HG03280 (cell line): ENCODE data around the gene KLK1.

Experiments
- ATAC-seq: cut with Tn5 transposase; IDR thresholded peaks from one replicate; pipeline ENCODE4 v1.9.1; 2021; ENCODE audit warnings: mild to moderate bottlenecking, moderate library complexity; ENCODE audit not compliant: unreplicated experiment

Gene KLK1

DNA sequence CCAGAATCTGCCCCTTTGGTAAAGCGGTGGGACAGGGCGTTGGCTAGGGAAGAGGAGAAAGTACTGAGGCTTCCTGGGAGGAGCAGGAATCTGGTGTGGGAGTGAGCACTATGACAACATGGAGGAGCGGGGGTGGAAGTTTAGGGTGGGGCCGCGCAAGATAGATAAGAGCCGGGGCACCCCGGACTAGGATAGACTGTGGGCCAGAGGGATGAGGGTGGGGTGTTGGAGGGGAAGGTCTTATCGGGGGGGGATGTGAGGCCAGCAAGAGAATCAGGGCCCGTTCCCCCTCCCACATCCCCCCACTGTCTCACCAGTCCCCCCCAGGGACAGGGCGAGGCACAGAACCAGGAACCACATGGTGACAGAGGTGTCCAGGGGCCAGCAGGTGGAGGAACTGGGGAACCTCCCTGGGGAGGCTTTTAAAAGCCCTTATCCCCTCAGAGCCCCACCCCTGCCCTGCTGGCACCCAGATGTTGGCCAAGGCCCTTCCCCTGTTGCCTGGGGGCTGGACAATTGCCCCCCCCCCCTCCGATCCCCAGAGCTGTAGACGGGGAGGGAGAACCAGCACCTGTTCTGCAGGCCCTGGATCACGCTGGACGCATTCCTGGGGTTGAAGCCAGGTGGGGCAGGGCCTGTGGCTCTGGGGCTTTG, at the start of gene KLK1:
Gene KLK1 (minus strand): TSS at position 399 of the 654 bp plus-strand sequence. CDS start 39 bp downstream, at position 360.
- ATAC-seq: no peak

DNA sequence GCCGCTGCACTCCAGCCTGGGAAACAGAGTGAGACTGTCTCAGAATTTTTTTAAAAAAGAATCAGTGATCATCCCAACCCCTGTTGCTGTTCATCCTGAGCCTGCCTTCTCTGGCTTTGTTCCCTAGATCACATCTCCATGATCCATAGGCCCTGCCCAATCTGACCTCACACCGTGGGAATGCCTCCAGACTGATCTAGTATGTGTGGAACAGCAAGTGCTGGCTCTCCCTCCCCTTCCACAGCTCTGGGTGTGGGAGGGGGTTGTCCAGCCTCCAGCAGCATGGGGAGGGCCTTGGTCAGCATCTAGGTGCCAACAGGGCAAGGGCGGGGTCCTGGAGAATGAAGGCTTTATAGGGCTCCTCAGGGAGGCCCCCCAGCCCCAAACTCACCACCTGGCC, 49.5 kb upstream of the KLK1 start, which contains the start of gene KLK2:
Gene KLK2 (plus strand): TSS at position 384 of the 400 bp plus-strand sequence. CDS start 35 bp downstream, outside the sequence.
- ATAC-seq: no peak

DNA sequence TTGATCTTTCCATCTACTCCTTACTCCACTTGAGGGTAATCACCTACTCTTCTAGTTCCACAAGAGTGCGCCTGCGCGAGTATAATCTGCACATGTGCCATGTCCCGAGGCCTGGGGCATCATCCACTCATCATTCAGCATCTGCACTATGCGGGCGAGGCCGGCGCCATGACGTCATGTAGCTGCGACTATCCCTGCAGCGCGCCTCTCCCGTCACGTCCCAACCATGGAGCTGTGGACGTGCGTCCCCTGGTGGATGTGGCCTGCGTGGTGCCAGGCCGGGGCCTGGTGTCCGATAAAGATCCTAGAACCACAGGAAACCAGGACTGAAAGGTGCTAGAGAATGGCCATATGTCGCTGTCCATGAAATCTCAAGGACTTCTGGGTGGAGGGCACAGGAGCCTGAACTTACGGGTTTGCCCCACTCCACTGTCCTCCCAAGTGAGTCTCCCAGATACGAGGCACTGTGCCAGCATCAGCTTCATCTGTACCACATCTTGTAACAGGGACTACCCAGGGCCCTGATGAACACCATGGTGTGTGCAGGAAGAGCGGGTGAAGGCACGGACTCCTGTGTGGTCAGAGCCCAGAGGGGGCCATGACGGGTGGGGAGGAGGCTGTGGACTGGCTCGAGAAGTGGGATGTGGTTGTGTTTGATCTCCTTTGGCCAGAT, 47.0 kb upstream of the KLK1 start:
- ATAC-seq: no peak

DNA sequence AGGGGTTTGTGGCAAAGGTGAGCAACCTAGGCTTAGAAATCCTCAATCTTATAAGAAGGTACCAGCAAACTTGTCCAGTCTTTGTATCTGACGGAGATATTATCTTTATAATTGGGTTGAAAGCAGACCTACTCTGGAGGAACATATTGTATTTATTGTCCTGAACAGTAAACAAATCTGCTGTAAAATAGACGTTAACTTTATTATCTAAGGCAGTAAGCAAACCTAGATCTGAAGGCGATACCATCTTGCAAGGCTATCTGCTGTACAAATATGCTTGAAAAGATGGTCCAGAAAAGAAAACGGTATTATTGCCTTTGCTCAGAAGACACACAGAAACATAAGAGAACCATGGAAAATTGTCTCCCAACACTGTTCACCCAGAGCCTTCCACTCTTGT, 45.9 kb upstream of the KLK1 start:
- no peak for ATAC-seq

DNA sequence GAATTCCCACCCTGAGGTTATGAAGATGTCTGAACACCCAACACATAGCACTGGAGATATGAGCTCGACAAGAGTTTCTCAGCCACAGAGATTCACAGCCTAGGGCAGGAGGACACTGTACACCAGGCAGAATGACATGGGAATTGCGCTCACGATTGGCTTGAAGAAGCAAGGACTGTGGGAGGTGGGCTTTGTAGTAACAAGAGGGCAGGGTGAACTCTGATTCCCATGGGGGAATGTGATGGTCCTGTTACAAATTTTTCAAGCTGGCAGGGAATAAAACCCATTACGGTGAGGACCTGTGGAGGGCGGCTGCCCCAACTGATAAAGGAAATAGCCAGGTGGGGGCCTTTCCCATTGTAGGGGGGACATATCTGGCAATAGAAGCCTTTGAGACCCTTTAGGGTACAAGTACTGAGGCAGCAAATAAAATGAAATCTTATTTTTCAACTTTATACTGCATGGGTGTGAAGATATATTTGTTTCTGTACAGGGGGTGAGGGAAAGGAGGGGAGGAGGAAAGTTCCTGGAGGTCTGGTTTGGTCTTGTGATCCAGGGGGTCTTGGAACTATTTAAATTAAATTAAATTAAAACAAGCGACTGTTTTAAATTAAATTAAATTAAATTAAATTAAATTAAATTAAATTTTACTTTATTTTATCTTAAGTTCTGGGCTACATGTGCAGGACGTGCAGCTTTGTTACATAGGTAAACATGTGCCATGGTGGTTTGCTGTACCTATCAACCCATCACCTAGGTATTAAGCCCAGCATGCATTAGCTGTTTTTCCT, 38.1 kb upstream of the KLK1 start:
- ATAC-seq: no peak

DNA sequence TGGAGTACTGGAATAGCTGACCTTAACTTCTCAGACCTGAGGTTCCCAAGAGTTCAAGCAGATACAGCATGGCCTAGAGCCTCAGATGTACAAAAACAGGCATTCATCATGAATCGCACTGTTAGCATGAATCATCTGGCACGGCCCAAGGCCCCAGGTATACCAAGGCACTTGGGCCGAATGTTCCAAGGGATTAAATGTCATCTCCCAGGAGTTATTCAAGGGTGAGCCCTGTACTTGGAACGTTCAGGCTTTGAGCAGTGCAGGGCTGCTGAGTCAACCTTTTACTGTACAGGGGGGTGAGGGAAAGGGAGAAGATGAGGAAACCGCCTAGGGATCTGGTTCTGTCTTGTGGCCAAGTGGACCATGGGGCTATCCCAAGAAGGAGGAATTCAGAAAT, 37.4 kb upstream of the KLK1 start:
- no peak for ATAC-seq

DNA sequence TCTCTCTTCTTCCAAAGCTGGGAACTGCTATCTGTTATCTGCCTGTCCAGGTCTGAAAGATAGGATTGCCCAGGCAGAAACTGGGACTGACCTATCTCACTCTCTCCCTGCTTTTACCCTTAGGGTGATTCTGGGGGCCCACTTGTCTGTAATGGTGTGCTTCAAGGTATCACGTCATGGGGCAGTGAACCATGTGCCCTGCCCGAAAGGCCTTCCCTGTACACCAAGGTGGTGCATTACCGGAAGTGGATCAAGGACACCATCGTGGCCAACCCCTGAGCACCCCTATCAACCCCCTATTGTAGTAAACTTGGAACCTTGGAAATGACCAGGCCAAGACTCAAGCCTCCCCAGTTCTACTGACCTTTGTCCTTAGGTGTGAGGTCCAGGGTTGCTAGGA, 36.3 kb upstream of the KLK1 start:
- no peak for ATAC-seq

DNA sequence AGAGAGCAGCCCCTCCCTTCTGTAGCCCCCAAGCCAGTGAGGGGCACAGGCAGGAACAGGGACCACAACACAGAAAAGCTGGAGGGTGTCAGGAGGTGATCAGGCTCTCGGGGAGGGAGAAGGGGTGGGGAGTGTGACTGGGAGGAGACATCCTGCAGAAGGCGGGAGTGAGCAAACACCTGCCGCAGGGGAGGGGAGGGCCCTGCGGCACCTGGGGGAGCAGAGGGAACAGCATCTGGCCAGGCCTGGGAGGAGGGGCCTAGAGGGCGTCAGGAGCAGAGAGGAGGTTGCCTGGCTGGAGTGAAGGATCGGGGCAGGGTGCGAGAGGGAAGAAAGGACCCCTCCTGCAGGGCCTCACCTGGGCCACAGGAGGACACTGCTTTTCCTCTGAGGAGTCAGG, 35.3 kb upstream of the KLK1 start:
- ATAC-seq: no peak

DNA sequence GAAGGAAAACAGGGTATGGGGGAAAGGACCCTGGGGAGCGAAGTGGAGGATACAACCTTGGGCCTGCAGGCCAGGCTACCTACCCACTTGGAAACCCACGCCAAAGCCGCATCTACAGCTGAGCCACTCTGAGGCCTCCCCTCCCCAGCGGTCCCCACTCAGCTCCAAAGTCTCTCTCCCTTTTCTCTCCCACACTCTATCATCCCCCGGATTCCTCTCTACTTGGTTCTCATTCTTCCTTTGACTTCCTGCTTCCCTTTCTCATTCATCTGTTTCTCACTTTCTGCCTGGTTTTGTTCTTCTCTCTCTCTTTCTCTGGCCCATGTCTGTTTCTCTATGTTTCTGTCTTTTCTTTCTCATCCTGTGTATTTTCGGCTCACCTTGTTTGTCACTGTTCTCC, 33.8 kb upstream of the KLK1 start:
- no peak for ATAC-seq

DNA sequence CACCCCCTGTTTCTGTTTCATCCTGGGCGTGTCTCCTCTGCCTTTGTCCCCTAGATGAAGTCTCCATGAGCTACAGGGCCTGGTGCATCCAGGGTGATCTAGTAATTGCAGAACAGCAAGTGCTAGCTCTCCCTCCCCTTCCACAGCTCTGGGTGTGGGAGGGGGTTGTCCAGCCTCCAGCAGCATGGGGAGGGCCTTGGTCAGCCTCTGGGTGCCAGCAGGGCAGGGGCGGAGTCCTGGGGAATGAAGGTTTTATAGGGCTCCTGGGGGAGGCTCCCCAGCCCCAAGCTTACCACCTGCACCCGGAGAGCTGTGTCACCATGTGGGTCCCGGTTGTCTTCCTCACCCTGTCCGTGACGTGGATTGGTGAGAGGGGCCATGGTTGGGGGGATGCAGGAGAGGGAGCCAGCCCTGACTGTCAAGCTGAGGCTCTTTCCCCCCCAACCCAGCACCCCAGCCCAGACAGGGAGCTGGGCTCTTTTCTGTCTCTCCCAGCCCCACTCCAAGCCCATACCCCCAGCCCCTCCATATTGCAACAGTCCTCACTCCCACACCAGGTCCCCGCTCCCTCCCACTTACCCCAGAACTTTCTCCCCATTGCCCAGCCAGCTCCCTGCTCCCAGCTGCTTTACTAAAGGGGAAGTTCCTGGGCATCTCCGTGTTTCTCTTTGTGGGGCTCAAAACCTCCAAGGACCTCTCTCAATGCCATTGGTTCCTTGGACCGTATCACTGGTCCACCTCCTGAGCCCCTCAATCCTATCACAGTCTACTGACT, 31.2 kb upstream of the KLK1 start, which contains the start of gene KLK3:
Gene KLK3 (plus strand): TSS at position 280 of the 775 bp plus-strand sequence. CDS start 41 bp downstream, at position 321.
- no peak for ATAC-seq

DNA sequence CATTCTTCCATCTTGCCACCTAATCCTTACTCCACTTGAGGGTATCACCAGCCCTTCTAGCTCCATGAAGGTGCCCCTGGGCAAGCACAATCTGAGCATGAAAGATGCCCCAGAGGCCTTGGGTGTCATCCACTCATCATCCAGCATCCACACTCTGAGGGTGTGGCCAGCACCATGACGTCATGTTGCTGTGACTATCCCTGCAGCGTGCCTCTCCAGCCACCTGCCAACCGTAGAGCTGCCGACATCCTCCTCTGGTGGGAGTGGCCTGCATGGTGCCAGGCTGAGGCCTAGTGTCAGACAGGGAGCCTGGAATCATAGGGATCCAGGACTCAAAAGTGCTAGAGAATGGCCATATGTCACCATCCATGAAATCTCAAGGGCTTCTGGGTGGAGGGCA, 28.0 kb upstream of the KLK1 start:
- no peak for ATAC-seq

DNA sequence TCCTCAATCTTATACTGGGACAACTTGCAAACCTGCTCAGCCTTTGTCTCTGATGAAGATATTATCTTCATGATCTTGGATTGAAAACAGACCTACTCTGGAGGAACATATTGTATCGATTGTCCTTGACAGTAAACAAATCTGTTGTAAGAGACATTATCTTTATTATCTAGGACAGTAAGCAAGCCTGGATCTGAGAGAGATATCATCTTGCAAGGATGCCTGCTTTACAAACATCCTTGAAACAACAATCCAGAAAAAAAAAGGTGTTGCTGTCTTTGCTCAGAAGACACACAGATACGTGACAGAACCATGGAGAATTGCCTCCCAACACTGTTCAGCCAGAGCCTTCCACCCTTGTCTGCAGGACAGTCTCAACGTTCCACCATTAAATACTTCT, 27.2 kb upstream of the KLK1 start:
- ATAC-seq: no peak

DNA sequence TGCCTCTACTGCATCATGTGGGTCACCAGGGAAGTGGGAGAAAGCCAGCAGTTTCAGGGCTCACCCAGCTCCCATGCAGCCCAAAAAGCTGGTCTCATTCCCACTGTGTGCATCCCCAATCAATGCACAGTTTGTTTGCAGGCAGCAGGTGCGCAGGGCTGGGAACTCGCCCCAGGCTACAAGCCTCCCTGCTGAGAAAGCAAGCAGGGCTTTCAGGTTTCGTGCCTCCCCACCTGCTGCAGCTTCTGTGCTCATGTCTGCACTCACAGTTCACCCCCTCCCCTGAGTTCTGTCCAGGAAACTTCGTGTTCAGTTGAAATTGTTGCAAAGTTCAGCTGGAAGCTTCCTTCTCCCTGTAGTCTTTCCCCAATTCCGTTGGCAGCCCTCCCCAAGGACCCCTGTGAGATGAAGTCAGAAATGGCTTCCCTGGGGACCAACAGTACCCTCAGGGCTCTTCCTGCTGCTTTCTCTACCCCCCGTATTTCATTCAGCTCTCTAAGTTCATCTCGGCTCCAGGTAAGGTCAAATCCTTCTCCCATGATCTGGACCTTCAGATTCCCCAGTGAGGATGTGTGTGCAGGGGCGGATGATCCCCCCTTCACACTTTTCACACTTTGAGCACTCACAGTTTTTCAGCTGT, 20.8 kb upstream of the KLK1 start:
- ATAC-seq: no peak

DNA sequence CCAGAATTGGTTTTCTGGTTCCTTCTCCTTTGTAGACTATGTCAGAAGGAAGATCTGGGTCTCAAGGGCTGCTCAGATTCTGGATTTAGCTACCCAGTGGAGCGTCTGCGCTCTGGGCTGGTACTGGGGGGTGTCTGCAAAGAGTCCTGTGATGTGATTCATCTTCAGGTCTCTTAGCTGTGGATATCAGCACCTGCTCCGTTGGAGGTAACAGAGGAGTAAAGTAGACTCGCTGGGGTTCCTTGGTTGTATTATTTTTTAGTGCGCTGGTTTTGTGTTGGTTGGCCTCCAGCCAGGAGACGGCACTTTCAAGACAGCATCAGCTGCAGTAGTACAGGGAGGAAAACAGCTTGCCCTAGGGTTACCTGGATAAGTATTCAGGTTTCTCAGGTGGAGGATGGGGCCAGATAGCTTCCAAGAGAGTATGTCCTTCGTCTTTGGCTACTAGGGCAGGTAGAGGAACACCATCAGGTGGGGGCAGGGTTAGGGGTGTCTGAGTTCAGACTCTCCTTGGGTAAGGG, 20.2 kb upstream of the KLK1 start:
- no peak for ATAC-seq

DNA sequence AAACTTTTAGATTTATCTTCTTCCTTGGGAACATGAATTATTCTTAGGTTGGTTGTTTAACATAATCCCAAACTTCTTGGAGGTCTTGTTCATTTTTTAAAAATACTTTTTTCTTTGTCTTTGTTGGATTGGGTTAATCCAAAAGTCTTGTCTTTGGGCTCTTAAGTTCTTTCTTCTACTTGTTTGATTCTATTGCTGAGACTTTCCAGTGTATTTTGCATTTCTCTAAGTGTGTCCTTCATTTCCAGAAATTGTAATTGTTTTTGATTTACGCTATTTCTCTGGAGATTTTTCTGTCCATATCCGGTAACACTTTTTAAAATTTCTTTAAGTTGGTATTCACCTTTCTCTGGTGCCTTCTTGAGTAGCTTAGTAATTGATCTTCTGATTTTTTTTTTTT, 19.6 kb upstream of the KLK1 start:
- no peak for ATAC-seq

DNA sequence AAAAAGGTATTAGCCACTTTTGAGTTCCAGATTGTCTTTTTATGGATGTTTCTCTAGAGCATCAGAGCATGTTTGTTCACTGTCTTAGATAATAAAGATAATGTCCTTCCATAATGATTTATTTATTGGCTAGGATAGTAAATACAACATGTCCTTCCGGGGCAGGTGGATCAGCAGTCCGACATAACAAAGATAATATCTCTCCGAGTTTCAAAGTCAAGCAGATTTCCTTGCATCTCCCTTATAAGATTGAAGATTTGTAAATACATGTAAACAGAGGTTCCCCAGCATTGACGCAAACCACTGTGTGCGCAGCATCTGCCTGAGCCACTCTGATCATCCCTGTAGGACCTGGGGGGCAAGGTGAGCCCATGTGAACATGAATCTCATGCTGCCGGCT, 18.5 kb upstream of the KLK1 start:
- ATAC-seq: no peak

DNA sequence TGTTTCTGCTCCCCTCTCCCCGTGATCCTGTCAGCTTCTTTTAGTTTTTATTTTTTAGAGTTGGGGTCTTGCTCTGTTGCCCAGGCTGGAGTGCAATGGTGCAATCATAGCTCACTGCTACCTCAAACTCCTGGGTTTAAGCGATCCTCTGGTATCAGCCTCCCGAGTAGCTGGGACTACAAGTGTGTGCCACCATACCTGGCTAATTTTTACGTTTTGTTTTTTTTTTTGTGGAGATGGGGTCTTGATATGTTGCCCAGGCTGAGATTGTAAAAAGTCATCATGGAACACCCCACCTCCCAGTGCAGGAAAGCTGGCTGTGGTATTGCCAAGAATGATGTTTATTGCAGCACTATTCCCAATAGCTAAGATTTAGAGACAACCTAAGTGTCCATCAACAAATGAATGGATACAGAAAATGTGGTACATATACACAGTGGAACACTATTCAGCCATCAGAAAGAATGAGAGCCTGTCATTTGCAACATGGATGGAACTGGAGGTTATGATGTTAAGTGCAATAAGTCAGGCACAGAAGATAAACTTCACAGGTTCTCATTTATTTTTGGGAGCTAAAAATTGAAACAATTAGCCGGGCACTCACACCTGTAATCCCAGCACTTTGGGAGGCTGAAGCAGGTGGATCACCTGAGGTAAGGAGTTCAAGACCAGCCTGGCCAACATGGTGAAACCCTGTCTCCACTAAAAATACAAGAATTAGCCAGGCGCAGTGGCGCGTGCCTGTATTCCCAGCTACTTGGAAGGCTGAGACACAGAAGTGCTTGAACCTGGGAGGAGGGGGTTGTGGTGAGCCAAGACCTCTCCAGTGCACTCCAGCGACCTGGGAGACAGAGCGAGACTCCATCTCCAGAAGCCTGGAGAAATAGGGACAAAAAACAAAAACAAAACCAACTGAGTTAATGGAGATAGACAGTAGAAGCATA, 16.4 kb upstream of the KLK1 start:
- ATAC-seq: no peak

DNA sequence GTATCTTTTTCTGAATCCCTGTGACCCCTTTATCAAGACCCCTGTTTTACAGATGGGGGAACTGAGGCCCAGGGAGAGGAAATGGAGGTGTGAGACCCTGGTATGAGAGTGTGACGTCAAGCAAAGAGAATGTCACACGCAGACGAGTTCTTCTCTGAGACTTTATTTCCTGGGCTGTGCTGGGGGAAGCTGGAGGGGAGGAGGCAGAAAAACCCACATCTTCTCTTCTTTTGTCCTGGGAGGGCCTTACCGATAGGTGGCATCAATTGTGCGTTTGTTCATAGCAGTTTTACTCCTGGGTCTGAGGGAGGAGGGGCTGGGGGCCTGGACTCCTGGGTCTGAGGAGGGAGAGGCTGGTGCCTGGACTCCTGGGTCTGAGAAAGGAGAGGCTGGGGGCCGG, 14.7 kb upstream of the KLK1 start:
- no peak for ATAC-seq

DNA sequence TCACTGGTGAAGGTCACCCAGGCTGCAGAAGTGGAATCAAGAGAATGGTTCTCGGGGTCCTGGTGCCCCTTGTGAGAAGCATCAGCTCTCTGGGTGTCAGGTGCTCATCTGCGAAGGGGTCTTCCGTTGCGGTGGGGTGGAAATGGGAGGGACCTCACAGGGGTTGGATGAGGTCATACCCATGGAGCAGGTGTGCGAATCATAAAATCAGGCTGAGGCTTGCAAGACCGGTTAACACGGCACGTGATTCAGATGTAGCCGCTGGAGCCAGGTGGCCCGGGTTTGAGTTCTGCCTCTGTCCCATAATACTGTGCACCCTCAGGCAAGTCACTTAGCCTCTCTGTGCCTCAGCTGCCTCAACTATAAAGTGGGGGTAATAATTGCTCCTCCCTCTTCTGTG, 13.7 kb upstream of the KLK1 start:
- no peak for ATAC-seq
